ENCODE results near the gene KRT33B.

Gene KRT33B

GRCh38 chr17:41329279-41329948 is 40.2 kb downstream of the KRT33B start:
- H3K36me3 ChIP-seq (replicated peaks), result no peaks in the 10 kb centered on the region
- peak; percentile 55 for DNase-seq
- no peaks in the 10 kb centered on the region for H3K27me3 ChIP-seq (replicated peaks)
- peak; percentile 97 for TF ChIP-seq CTCF (IDR thresholded peaks at IDR 0.05; ENCODE audit: low read depth, low read length, missing control alignments)
- H3K27ac ChIP-seq, result no peak overlapping the region
- in situ Hi-C loops (cut with HindIII; ENCODE audit: low pct_ligation_motif_present, low sequenced_read_pairs), result no loop called here
- no peak overlapping the region for H3K4me3 ChIP-seq (ENCODE audit: low read depth, low read length)

DNA sequence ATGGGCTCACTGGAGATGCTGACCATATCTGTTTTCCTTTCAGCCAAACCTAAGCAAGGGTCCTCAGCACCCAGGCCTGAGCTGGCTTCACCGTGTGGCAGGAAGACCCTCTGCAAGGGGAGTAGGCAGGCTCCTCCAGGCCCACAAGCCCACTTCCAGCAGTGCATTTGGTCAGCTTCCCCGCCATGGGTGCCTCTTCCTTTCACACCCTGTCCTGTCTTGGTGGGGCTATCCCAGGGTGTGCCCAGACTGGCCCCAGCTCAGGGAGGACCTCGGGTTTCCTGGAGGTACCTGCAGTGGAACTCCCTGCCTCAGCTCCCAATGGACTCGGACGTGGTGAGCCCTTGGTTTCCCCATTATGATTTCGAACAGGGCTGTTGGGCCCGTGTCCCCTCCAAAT is 41.4 kb downstream of the KRT33B start:
- no peak for TF ChIP-seq CTCF (IDR thresholded peaks at IDR 0.05; ENCODE audit: low read depth, low read length, missing control alignments)
- no peak overlapping the region for H3K27ac ChIP-seq
- no peak for DNase-seq
- no peak overlapping the region for H3K4me3 ChIP-seq (ENCODE audit: low read depth, low read length)
- no peaks in the 10 kb centered on the region for H3K36me3 ChIP-seq (replicated peaks)
- in situ Hi-C loops (cut with HindIII; ENCODE audit: low pct_ligation_motif_present, low sequenced_read_pairs), result no loop called here
- no peaks in the 10 kb centered on the region for H3K27me3 ChIP-seq (replicated peaks)

GRCh38 chr17:41327411-41328120 is 42.0 kb downstream of the KRT33B start:
- no peak overlapping the region for H3K4me3 ChIP-seq (ENCODE audit: low read depth, low read length)
- no peaks in the 10 kb centered on the region for H3K36me3 ChIP-seq (replicated peaks)
- no peak overlapping the region for H3K27ac ChIP-seq
- no peaks in the 10 kb centered on the region for H3K27me3 ChIP-seq (replicated peaks)
- no peak for TF ChIP-seq CTCF (IDR thresholded peaks at IDR 0.05; ENCODE audit: low read depth, low read length, missing control alignments)
- in situ Hi-C loops (cut with HindIII; ENCODE audit: low pct_ligation_motif_present, low sequenced_read_pairs), result no loop called here
- DNase-seq, result no peak

DNA sequence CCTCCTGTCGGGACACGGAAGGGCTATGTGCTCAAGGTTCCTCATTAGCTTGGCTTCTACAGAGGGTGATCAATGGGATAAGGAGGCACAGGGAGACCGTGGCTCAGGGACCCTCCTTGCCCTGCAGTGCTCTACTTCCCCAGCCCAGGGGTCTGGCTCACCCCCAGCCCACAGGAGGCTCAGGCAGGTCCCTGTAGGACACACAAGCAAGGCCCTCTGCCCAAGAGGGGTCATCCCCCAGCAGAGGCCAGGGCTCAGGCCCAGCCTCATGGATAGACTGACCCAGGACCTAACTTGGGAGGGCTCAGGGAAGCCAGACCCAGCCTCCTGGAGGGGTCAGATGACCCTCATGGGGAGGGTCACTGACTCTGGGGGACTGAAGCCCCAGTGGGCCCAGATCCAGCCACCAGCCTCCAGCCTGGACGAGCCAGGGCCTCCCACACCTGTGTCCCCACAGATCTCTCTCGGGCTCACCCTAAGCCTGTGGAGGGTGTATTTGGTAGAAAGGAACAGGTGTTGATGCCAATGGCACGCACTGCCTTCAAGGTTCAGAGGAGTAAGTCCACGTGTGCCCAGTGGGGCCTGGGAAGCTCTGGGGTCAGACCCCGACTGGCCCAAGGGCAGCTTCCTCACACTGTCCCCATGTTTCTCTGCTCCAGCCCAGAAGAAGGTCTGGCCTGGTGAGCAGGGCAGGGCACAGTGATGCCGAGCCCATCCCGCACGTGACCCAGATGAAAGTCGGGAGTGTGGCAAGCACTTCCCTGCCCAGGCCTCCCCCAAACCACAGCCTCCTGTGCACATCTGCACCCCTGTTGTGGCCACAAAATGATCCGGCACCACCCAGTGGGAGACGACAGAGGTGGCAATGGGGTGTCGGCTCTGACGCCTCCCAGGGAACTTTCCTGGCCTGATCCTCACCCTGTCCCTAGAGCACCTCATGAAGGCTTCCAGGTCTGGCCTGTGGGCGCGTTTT is 43.2 kb downstream of the KRT33B start:
- no peak for TF ChIP-seq CTCF (IDR thresholded peaks at IDR 0.05; ENCODE audit: low read depth, low read length, missing control alignments)
- no peaks in the 10 kb centered on the region for H3K27me3 ChIP-seq (replicated peaks)
- no peaks in the 10 kb centered on the region for H3K36me3 ChIP-seq (replicated peaks)
- in situ Hi-C loops (cut with HindIII; ENCODE audit: low pct_ligation_motif_present, low sequenced_read_pairs), result no loop called here
- DNase-seq, result no peak
- no peak overlapping the region for H3K27ac ChIP-seq
- H3K4me3 ChIP-seq (ENCODE audit: low read depth, low read length), result no peak overlapping the region

DNA sequence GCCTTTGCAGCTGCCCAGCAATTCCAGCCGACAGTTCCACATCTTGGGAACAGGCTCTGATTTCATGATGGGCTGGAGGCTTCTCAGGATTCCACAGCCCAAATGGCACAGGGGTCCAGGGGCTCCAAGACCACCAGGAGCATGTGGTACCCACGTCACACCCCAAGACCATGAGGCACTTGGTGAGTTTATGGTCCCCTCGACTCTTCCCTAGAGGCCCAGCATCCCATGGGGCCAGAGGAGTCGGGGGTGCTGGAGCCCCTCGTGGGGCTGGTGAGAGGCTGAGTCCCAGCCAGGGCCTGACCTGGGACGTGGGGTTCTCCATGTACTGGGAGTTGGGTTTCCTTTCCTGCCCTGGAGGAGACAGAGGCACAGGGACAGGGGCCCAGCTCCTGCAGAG is 44.0 kb downstream of the KRT33B start:
- in situ Hi-C loops (cut with HindIII; ENCODE audit: low pct_ligation_motif_present, low sequenced_read_pairs), result no loop called here
- no peak overlapping the region for H3K27ac ChIP-seq
- H3K27me3 ChIP-seq (replicated peaks), result no peaks in the 10 kb centered on the region

More for the DNA sequence above, 44.0 kb downstream of the KRT33B start:
- Histone ChIP-seq H3K36me3 (replicated peaks) (no peaks in the 10 kb centered on the region), H3K4me3 (ENCODE audit: low read depth, low read length) (no peak overlapping the region)
- no peak for TF ChIP-seq CTCF (IDR thresholded peaks at IDR 0.05; ENCODE audit: low read depth, low read length, missing control alignments)
- DNase-seq, result no peak

All from brain microvascular endothelial cell (primary cell).